ENCODE results near the gene MT1H.

GRCh38 chr16:56632848-56633365 is 36.7 kb upstream of the MT1H start:
- TF ChIP-seq CTCF (IDR thresholded peaks at IDR 0.05) (no peak), EZH2 (IDR thresholded peaks at IDR 0.05; ENCODE audit: borderline replicate concordance, insufficient read depth, low read depth, low read length, poor library complexity, severe bottlenecking) (no peak)

All from B cell (primary cell).